ENCODE measurements around the gene SNX33.
"Not testable (repeated sequence)": the region's sequence is repeated elsewhere in the genome, so short reads cannot be mapped to it uniquely, and the experiment has no call there.

Gene SNX33

DNA sequence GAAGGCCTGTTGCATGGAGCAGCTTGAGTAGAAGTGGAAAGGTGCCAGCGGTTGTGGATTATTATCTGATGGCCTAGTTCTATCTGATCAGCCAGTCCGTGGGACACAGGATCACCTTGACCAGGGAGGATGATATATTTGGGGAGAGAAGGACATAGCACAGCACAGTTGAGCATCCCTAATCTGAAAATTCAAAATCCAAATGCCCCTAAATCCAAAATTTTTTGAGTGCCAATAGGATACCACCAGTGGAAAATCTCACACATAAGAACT is 58.9 kb downstream of the SNX33 start:
- ChIA-PET CTCF (interaction anchor here (1.3 to 2.1 kb wide), 2 partner anchors 22 to 95 kb away, joined by 4 read pairs; no protein-coding TSS in a partner anchor), POLR2A (no interaction called here)
- no peak for DNase-seq (ENCODE audit: extremely low spot score)
- TF ChIP-seq, protein P1, sequence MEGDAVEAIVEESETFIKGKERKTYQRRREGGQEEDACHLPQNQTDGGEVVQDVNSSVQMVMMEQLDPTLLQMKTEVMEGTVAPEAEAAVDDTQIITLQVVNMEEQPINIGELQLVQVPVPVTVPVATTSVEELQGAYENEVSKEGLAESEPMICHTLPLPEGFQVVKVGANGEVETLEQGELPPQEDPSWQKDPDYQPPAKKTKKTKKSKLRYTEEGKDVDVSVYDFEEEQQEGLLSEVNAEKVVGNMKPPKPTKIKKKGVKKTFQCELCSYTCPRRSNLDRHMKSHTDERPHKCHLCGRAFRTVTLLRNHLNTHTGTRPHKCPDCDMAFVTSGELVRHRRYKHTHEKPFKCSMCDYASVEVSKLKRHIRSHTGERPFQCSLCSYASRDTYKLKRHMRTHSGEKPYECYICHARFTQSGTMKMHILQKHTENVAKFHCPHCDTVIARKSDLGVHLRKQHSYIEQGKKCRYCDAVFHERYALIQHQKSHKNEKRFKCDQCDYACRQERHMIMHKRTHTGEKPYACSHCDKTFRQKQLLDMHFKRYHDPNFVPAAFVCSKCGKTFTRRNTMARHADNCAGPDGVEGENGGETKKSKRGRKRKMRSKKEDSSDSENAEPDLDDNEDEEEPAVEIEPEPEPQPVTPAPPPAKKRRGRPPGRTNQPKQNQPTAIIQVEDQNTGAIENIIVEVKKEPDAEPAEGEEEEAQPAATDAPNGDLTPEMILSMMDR (IDR thresholded peaks at IDR 0.05; ENCODE audit: control extremely low read depth, extremely low read depth, low read depth, missing control alignments): no peak

DNA sequence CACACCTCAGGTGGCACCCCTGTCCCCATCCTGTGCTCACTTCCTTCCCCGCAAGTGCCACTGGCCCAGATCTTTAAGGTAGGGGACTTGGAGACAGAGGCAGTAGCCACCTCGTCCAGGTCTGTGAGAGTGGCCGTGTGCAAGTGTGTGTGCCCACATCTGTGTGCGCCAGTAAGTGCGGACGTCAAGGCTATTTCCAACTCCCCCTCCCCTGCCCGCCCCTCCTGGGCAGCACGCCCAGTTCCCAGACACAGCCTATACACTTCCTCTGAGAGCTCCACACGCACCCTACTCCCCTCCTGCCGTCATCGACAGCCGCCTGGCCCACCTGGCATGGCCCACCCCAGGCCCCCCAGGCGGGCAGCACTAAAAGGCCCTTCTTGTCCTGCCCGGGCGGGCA is 61.7 kb downstream of the SNX33 start:
- DNase-seq (ENCODE audit: extremely low spot score); CTCF ChIA-PET; POLR2A ChIA-PET: not testable (repeated sequence)

DNA sequence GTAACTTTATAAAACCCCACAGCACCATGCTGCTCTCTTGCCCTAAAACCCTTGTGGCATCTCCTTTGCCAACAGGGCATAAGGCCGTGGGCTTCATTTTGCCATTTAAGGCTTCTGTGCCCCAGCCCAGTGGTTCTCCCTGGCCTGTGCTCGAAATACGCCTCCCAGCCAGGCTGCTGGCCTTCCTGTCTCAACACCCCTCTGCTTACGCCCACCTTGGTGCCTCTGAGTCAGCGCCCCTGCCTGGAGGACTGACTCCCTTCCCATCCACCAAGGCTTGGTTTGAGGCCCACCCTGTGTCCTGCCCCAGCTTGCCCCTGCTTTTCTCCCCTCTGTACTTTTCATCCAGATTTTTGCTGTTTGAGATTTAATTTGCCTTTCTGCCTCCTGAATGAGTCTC is 63.2 kb downstream of the SNX33 start:
- DNase-seq (ENCODE audit: extremely low spot score); CTCF ChIA-PET; POLR2A ChIA-PET: not testable (repeated sequence)

DNA sequence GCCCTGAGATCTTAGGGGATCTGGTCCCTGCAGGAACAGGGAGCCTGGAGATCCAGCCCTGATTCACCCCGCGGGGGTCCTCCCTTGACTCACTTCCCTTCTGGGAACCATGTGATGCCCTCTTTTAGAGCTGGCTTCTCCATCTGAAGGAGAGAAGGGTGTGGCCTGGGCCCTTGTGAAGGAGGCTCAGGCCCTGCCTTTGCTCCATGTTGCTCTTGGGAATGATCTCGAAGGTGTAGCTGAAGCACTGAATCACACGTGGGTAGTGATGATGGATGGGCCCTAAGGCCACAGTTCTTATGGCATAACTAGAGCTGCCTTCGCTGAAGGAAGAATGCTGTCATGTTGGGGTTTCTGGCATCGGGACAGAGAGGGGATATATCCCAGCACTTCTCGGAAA is 63.8 kb downstream of the SNX33 start:
- CTCF ChIA-PET; POLR2A ChIA-PET; DNase-seq (ENCODE audit: extremely low spot score): not testable (repeated sequence)

Data from GM10248 (cell line).